ENCODE data around the gene SFMBT1.

SFMBT1 gene

GRCh38 chr3:53027254-53027844 is 18.5 kb downstream of the SFMBT1 start:
- Histone ChIP-seq H3K4me1 (ENCODE audit: control insufficient read depth, insufficient read depth, low read length) (0 out of 2 replicates have a peak, but pooled peaks cover 10% of the 10 kb centered on the region), H3K4me3 (ENCODE audit: low read depth, low read length) (no peak overlapping the region), H3K36me3 (ENCODE audit: control insufficient read depth in 2 of 2, insufficient read depth in 1 of 2, low read length in 2 of 2) (no peaks in the 10 kb centered on the region), H3K9me3 (ENCODE audit: control insufficient read depth, insufficient read depth, low read depth, low read length) (no peaks in the 10 kb centered on the region), H3K27ac (ENCODE audit: extremely low read depth, low read depth, low read length) (no peak overlapping the region)
- CTCF ChIA-PET: interaction anchor here (0.6 kb wide), 1 partner anchor 229 kb away, joined by 3 read pairs; no protein-coding TSS in a partner anchor
- TF ChIP-seq ZNF777 (tag by site-specific recombination; IDR thresholded peaks at IDR 0.05; ENCODE audit: borderline replicate concordance) (no peak), MEIS1 (CRISPR knock-in tag; IDR thresholded peaks at IDR 0.05; ENCODE audit: borderline replicate concordance) (no peak), ZNF580 (tag by site-specific recombination; IDR thresholded peaks at IDR 0.05) (no peak), ZNF639 (tag by site-specific recombination; IDR thresholded peaks at IDR 0.05) (no peak), ZSCAN5A (tag by site-specific recombination; IDR thresholded peaks at IDR 0.05) (no peak), ZNF335 (tag by site-specific recombination; conservative IDR thresholded peaks at IDR 0.05) (no peak), PRDM2 (tag by site-specific recombination; IDR thresholded peaks at IDR 0.05; ENCODE audit: borderline replicate concordance) (no peak), ZNF830 (tag by site-specific recombination; IDR thresholded peaks at IDR 0.05; ENCODE audit: low read depth) (no peak), ZBTB17 (tag by site-specific recombination; IDR thresholded peaks at IDR 0.05) (no peak), ZNF350 (tag by site-specific recombination; IDR thresholded peaks at IDR 0.05) (no peak), ZFHX2 (tag by site-specific recombination; conservative IDR thresholded peaks at IDR 0.05) (no peak), ZBTB49 (tag by site-specific recombination; IDR thresholded peaks at IDR 0.05; ENCODE audit: low read depth) (no peak), ZNF24 (tag by site-specific recombination; IDR thresholded peaks at IDR 0.05) (no peak), PRDM1 (tag by site-specific recombination; IDR thresholded peaks at IDR 0.05) (no peak)
- POLR2A ChIA-PET: no interaction called here

Measured in HEK293 (cell line).